SK-N-SH (cell line): ENCODE results near the gene OBSCN. TPM values are rescaled to one million over a fixed set of nuclear protein-coding genes. Genes with fewer than 3 reads are reported as not detected.

Experiments
- CTCF ChIA-PET: fragments of 300-600, 350-600 bp; formaldehyde crosslinking; extraction: SDS; loops from one replicate; lab custom pipeline; 2021; lab: Yijun Ruan, JAX
- POLR2A ChIA-PET: fragments of 350-600 bp; sonication (Branson Sonifier 250); formaldehyde crosslinking; extraction: SDS; loops from one replicate; lab custom pipeline; 2020; ENCODE audit warnings: antibody characterized with exemption, inconsistent platforms; lab: Yijun Ruan, JAX
- DNase-seq: peaks from one replicate; pipeline ENCODE4 v3.0.0; 2012
- H2AFZ ChIP-seq: fragments of 200-600 bp; sonication (generic); 2 replicates; pipeline ENCODE4 v1.8.1; 2016; ENCODE audit warnings: antibody characterized with exemption, mild to moderate bottlenecking, low read depth
- H3F3A ChIP-seq: fragments of 200-600 bp; sonication (generic); replicated peaks from 2 replicates; pipeline ENCODE3; 2016; ENCODE audit warnings: antibody characterized with exemption, mild to moderate bottlenecking; ENCODE audit not compliant: insufficient read depth
- H3K27ac ChIP-seq, 2 experiments: fragments of 200-500 bp in 1 of 2; fragments of 200-600 bp in 1 of 2; sonication (Bioruptor generic) in 1 of 2; sonication (generic), shearing (Covaris generic) in 1 of 2; 2 replicates each; pipeline versions ENCODE4 v1.5.1 to v1.6.1; 2014 to 2016; ENCODE audit warnings: low read depth in 2 of 2, inconsistent platforms in 1 of 2, low read length in 1 of 2, mild to moderate bottlenecking in 1 of 2, mixed read lengths in 1 of 2
- H3K27me3 ChIP-seq: fragments of 200-600 bp; sonication (generic), shearing (Covaris generic); 2 replicates; pipeline ENCODE4 v1.6.1; 2016; ENCODE audit warnings: mixed run types; ENCODE audit not compliant: insufficient read depth
- H3K36me3 ChIP-seq, 2 experiments: fragments of 200-500 bp in 1 of 2; fragments of 200-600 bp in 1 of 2; sonication (Bioruptor generic) in 1 of 2; sonication (generic) in 1 of 2; replicated peaks in 1 of 2; 2 replicates each; pipeline versions ENCODE3 to v1.5.1; 2014 to 2016; ENCODE audit warnings: low read length in 1 of 2, mild to moderate bottlenecking in 1 of 2; ENCODE audit not compliant: insufficient read depth in 2 of 2, control insufficient read depth in 1 of 2
- H3K4me1 ChIP-seq, 2 experiments: fragments of 200-500 bp in 1 of 2; fragments of 200-600 bp in 1 of 2; sonication (Bioruptor generic) in 1 of 2; sonication (generic), shearing (Covaris generic) in 1 of 2; 2 replicates each; pipeline versions ENCODE4 v1.5.1 to v1.6.1; 2014 to 2016; ENCODE audit warnings: low read depth in 1 of 2, low read length in 1 of 2, mixed run types in 1 of 2; ENCODE audit not compliant: insufficient read depth in 2 of 2, control insufficient read depth in 1 of 2
- H3K4me2 ChIP-seq: fragments of 200-600 bp; sonication (generic), shearing (Covaris generic); 2 replicates; pipeline ENCODE4 v1.6.1; 2017; ENCODE audit warnings: mixed run types
- H3K4me3 ChIP-seq, 2 experiments: fragments of 200-500 bp in 1 of 2; fragments of 200-600 bp in 1 of 2; sonication (Bioruptor generic) in 1 of 2; sonication (generic), shearing (Covaris generic) in 1 of 2; 2 replicates each; pipeline versions ENCODE4 v1.5.1 to v1.8.1; 2014 to 2016; ENCODE audit warnings: low read depth in 2 of 2, inconsistent platforms in 1 of 2, low read length in 1 of 2, mild to moderate bottlenecking in 1 of 2, mixed read lengths in 1 of 2, moderate library complexity in 1 of 2
- H3K79me2 ChIP-seq: fragments of 200-600 bp; sonication (generic); 2 replicates; pipeline ENCODE4 v1.8.1; 2017; ENCODE audit warnings: mild to moderate bottlenecking; ENCODE audit not compliant: insufficient read depth
- H3K9ac ChIP-seq: fragments of 200-600 bp; sonication (generic); 2 replicates; pipeline ENCODE4 v1.6.1; 2017; ENCODE audit warnings: mixed run types
- H3K9me2 ChIP-seq: fragments of 200-600 bp; sonication (generic); 2 replicates; pipeline ENCODE4 v1.6.1; 2017; ENCODE audit warnings: mixed run types
- H3K9me3 ChIP-seq: fragments of 200-600 bp; sonication (generic); 2 replicates; pipeline ENCODE4 v1.6.1; 2017; ENCODE audit warnings: mixed run types, mild to moderate bottlenecking, moderate library complexity
- H4K20me1 ChIP-seq: fragments of 200-600 bp; sonication (generic); 2 replicates; pipeline ENCODE4 v1.6.1; 2017; ENCODE audit warnings: mild to moderate bottlenecking, mixed run types; ENCODE audit not compliant: insufficient read depth
- FOSL2 ChIP-seq: IDR thresholded peaks from 2 replicates; pipeline ENCODE4 v1.4.0; 2012; ENCODE audit warnings: low read depth, mild to moderate bottlenecking, moderate library complexity, borderline replicate concordance
- JUND ChIP-seq: IDR thresholded peaks from 2 replicates; pipeline ENCODE4 v1.4.0; 2012
- MEF2A ChIP-seq: IDR thresholded peaks from 2 replicates; pipeline ENCODE4 v1.4.0; 2012; ENCODE audit warnings: low read depth, borderline replicate concordance
- NRF1 ChIP-seq: IDR thresholded peaks from 2 replicates; pipeline ENCODE4 v1.6.1; 2012; ENCODE audit warnings: low read depth, mild to moderate bottlenecking, low read length
- POLR2AphosphoS5 ChIP-seq: IDR thresholded peaks from 2 replicates; pipeline ENCODE4 v1.6.1; 2012; ENCODE audit warnings: low read depth, low read length
- RXRA ChIP-seq: IDR thresholded peaks from 2 replicates; pipeline ENCODE4 v1.4.0; 2012; ENCODE audit warnings: low read depth, mild to moderate bottlenecking, borderline replicate concordance
- SIN3A ChIP-seq: IDR thresholded peaks from 2 replicates; pipeline ENCODE4 v1.6.1; 2012; ENCODE audit warnings: low read depth, mild to moderate bottlenecking, low read length, moderate library complexity, borderline replicate concordance
- SMC3 ChIP-seq: IDR thresholded peaks from 2 replicates; pipeline ENCODE4 v1.6.1; 2012; ENCODE audit warnings: low read depth, low read length, improper control_type of control experiment
- TCF12 ChIP-seq: IDR thresholded peaks from 2 replicates; pipeline ENCODE4 v1.4.0; 2012
- YY1 ChIP-seq: IDR thresholded peaks from 2 replicates; pipeline ENCODE4 v1.4.0; 2012; ENCODE audit warnings: low read depth, mild to moderate bottlenecking
- WGBS: methylation state at CpG from one replicate; pipeline ENCODE4 v1.1.6; 2017; ENCODE audit warnings: low lambda C conversion rate; 5-methylcytosine and 5-hydroxymethylcytosine counted together
- polyA plus RNA-seq, 3 experiments: library from polyadenylated mRNA; depleted of rRNA; stranded (reverse); fragments of >200 nt; gene quantifications; 2 replicates each; pipeline ENCODE4 v1.2.3, GENCODE V29; 2012
- TF ChIP-seq, protein P1 (sequence below): fragments of 150-350 bp; IDR thresholded peaks from 2 replicates; pipeline ENCODE4 v1.6.1; 2017; ENCODE audit warnings: antibody characterized with exemption, low read length, low read depth, borderline replicate concordance
- TF ChIP-seq, protein P2 (sequence below): IDR thresholded peaks from 2 replicates; pipeline ENCODE4 v1.4.0; 2012; ENCODE audit warnings: low read depth, borderline replicate concordance

The OBSCN gene
- polyA plus RNA-seq, 1 of the 3 experiments (the other 2 are of a cell fraction) = 4.0 TPM

- Histone ChIP-seq H3K4me2 (no peak overlapping the region), H4K20me1 (no peaks in the 10 kb centered on the region), H3K27ac (no peak overlapping the region), H3K9me2 (no peaks in the 10 kb centered on the region), H3K4me1 (peaks cover 0 to 12% of the 10 kb centered on the region in 2 experiments; a peak in 1 of 4 replicates), H3K4me3 (no peak overlapping the region), H3K36me3 (no peaks in the 10 kb centered on the region), H2AFZ (no peak overlapping the region), H3F3A (peaks cover 11% of the 10 kb centered on the region), H3K27me3 (no peaks in the 10 kb centered on the region), H3K79me2 (no peaks in the 10 kb centered on the region), H3K9me3 (no peaks in the 10 kb centered on the region), H3K9ac (no peak overlapping the region)
- ChIA-PET CTCF (interaction anchor here (0.6 to 9.1 kb wide), 3 partner anchors 12 to 17 kb away, joined by 3 to 54 read pairs (median 3); partner anchors contain the start of gene IBA57), POLR2A (no interaction called here)
- no peak for DNase-seq
- TF ChIP-seq YY1 = no peak
- 94% methylated on average over 32 of the region's 32 CpGs for WGBS
Observed at GRCh38 chr1:228182296-228183030, 25.4 kb upstream of the OBSCN start.

- Histone ChIP-seq H3K79me2 (no peaks in the 10 kb centered on the region), H3K4me1 (peaks cover 0 to 9% of the 10 kb centered on the region in 2 experiments; a peak in 1 of 4 replicates), H3K9me3 (peaks cover 5% of the 10 kb centered on the region; the same call in 1 of the 2 replicates), H3F3A (peaks cover 6% of the 10 kb centered on the region), H3K4me2 (no peak overlapping the region), H4K20me1 (no peaks in the 10 kb centered on the region), H2AFZ (no peak overlapping the region), H3K4me3 (no peak overlapping the region), H3K27ac (no peak overlapping the region), H3K36me3 (no peaks in the 10 kb centered on the region), H3K9me2 (no peaks in the 10 kb centered on the region), H3K27me3 (no peaks in the 10 kb centered on the region), H3K9ac (no peak overlapping the region)
- ChIA-PET POLR2A (no interaction called here), CTCF (interaction anchor here (1.5 to 9.1 kb wide), 2 partner anchors 18 to 185 kb away, joined by 3 to 54 read pairs; partner anchors contain the start of gene IBA57)
- TF ChIP-seq JUND = no peak
- TF ChIP-seq, protein P1, sequence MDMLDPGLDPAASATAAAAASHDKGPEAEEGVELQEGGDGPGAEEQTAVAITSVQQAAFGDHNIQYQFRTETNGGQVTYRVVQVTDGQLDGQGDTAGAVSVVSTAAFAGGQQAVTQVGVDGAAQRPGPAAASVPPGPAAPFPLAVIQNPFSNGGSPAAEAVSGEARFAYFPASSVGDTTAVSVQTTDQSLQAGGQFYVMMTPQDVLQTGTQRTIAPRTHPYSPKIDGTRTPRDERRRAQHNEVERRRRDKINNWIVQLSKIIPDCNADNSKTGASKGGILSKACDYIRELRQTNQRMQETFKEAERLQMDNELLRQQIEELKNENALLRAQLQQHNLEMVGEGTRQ = no peak
- no peak for TF ChIP-seq SMC3
- TF ChIP-seq NRF1 = no peak
- TF ChIP-seq, protein P2, sequence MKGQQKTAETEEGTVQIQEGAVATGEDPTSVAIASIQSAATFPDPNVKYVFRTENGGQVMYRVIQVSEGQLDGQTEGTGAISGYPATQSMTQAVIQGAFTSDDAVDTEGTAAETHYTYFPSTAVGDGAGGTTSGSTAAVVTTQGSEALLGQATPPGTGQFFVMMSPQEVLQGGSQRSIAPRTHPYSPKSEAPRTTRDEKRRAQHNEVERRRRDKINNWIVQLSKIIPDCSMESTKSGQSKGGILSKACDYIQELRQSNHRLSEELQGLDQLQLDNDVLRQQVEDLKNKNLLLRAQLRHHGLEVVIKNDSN = no peak
- no peak for TF ChIP-seq TCF12
- no peak for TF ChIP-seq SIN3A
- no peak for TF ChIP-seq POLR2AphosphoS5
- TF ChIP-seq FOSL2 = no peak
- no peak for TF ChIP-seq MEF2A
- no peak for TF ChIP-seq RXRA
- no peak for DNase-seq
- WGBS = 74% methylated on average over 7 of the region's 7 CpGs
Observed at GRCh38 chr1:228184152-228184551, 23.7 kb upstream of the OBSCN start.
